Nephron progenitor cell (in vitro differentiated cells): ENCODE measurements around the gene DHX34.

Experiments
- DNase-seq: peaks from one replicate; pipeline ENCODE4 v3.0.0; 2021
- H3K27ac Mint-ChIP-seq: 2 replicates; pipeline ENCODE4 v1.8.0; 2021; ENCODE audit warnings: mild to moderate bottlenecking, moderate library complexity, mixed read lengths
- H3K27me3 Mint-ChIP-seq: 2 replicates; pipeline ENCODE4 v1.8.0; 2021; ENCODE audit warnings: mild to moderate bottlenecking, low read depth, mixed read lengths; ENCODE audit not compliant: poor library complexity
- H3K36me3 Mint-ChIP-seq: 2 replicates; pipeline ENCODE4 v1.8.0; 2021; ENCODE audit warnings: low read depth, mixed read lengths
- H3K4me1 Mint-ChIP-seq: 2 replicates; pipeline ENCODE4 v1.8.0; 2021; ENCODE audit warnings: mixed read lengths
- H3K4me3 Mint-ChIP-seq: 2 replicates; pipeline ENCODE4 v1.8.0; 2021; ENCODE audit warnings: mild to moderate bottlenecking, moderate library complexity, mixed read lengths
- H3K9me3 Mint-ChIP-seq: 2 replicates; pipeline ENCODE4 v1.8.0; 2021; ENCODE audit warnings: mild to moderate bottlenecking, moderate library complexity, mixed read lengths
- CTCF ChIP-seq: fragments of 200-600 bp; sonication (generic); IDR thresholded peaks from 2 replicates; pipeline ENCODE4 v1.5.0; 2021; ENCODE audit warnings: antibody characterized with exemption

Gene DHX34

GRCh38 chr19:47322058-47322457 is 27.1 kb upstream of the DHX34 start:
- no peaks in the 10 kb centered on the region for H3K36me3 Mint-ChIP-seq

GRCh38 chr19:47323409-47323808 is 25.7 kb upstream of the DHX34 start:
- Mint-ChIP-seq H3K27me3 (peaks cover 47% of the 10 kb centered on the region), H3K27ac (no peak overlapping the region), H3K9me3 (peaks cover 6% of the 10 kb centered on the region), H3K36me3 (no peaks in the 10 kb centered on the region), H3K4me1 (no peaks in the 10 kb centered on the region), H3K4me3 (no peak overlapping the region)
- TF ChIP-seq CTCF: no peak
- DNase-seq: no peak

More at GRCh38 chr19:47322058-47322457, 27.1 kb upstream of the DHX34 start:
- Mint-ChIP-seq H3K4me1 (no peaks in the 10 kb centered on the region), H3K9me3 (peaks cover 6% of the 10 kb centered on the region), H3K27me3 (peaks cover 51% of the 10 kb centered on the region), H3K4me3 (no peak overlapping the region), H3K27ac (peak overlapping the region; percentile 4)
- DNase-seq: no peak
- TF ChIP-seq CTCF: no peak

- TF ChIP-seq CTCF: no peak
- H3K27ac Mint-ChIP-seq: no peak overlapping the region
- peaks cover 6% of the 10 kb centered on the region for H3K9me3 Mint-ChIP-seq
- no peaks in the 10 kb centered on the region for H3K4me1 Mint-ChIP-seq
- DNase-seq: no peak
- peaks cover 46% of the 10 kb centered on the region for H3K27me3 Mint-ChIP-seq
- no peak overlapping the region for H3K4me3 Mint-ChIP-seq
- no peaks in the 10 kb centered on the region for H3K36me3 Mint-ChIP-seq
Measured at GRCh38 chr19:47323872-47324271, 25.2 kb upstream of the DHX34 start.

- DNase-seq: no peak
- H3K4me3 Mint-ChIP-seq: no peak overlapping the region
Measured at GRCh38 chr19:47324502-47324901, 24.6 kb upstream of the DHX34 start.

GRCh38 chr19:47330466-47330869 is 18.6 kb upstream of the DHX34 start:
- no peak for TF ChIP-seq CTCF
- peak overlapping the region; percentile 22 for H3K27ac Mint-ChIP-seq
- no peaks in the 10 kb centered on the region for H3K36me3 Mint-ChIP-seq
- no peak overlapping the region for H3K4me3 Mint-ChIP-seq
- no peaks in the 10 kb centered on the region for H3K9me3 Mint-ChIP-seq
- no peak for DNase-seq
- H3K4me1 Mint-ChIP-seq: peaks cover 5% of the 10 kb centered on the region
- peaks cover 25% of the 10 kb centered on the region for H3K27me3 Mint-ChIP-seq

More at GRCh38 chr19:47324502-47324901, 24.6 kb upstream of the DHX34 start:
- Mint-ChIP-seq H3K36me3 (no peaks in the 10 kb centered on the region), H3K27me3 (peaks cover 45% of the 10 kb centered on the region), H3K27ac (no peak overlapping the region), H3K9me3 (peaks cover 6% of the 10 kb centered on the region), H3K4me1 (no peaks in the 10 kb centered on the region)
- TF ChIP-seq CTCF: no peak

- Mint-ChIP-seq H3K27me3 (peaks cover 17% of the 10 kb centered on the region), H3K9me3 (no peaks in the 10 kb centered on the region)
- no peak for TF ChIP-seq CTCF
Measured at GRCh38 chr19:47331490-47331889, 17.6 kb upstream of the DHX34 start.

More at GRCh38 chr19:47331490-47331889, 17.6 kb upstream of the DHX34 start:
- Mint-ChIP-seq H3K4me1 (peaks cover 5% of the 10 kb centered on the region), H3K36me3 (no peaks in the 10 kb centered on the region), H3K27ac (peak overlapping the region; percentile 57), H3K4me3 (no peak overlapping the region)
- DNase-seq: no peak
